Body of pancreas (tissue), 4 donors: ENCODE data around the gene MC1R. TPM values are rescaled to one million over a fixed set of nuclear protein-coding genes. Genes with fewer than 3 reads are reported as not detected.
"Not testable (repeated sequence)": the region's sequence is repeated elsewhere in the genome, so short reads cannot be mapped to it uniquely, and the experiment has no call there.

Experiments used
- ATAC-seq: fragments of 150-250 bp; one replicate; pipeline ENCODE4 v1.9.1; 2016
- DNase-seq, 4 donors: peaks; one replicate each; pipeline ENCODE4 v3.0.0-alpha.2; 2019
- H3K27ac ChIP-seq, 4 donors: fragments of 200-600 bp; sonication (generic); 1 replicate in 3 of 4; 2 replicates in 1 of 4; pipeline versions ENCODE4 v1.5.1 to v1.6.1; 2016 to 2019; ENCODE audit warnings: mild to moderate bottlenecking in 1 of 4, mixed read lengths in 1 of 4, moderate library complexity in 1 of 4
- H3K27me3 ChIP-seq, 2 donors: fragments of 200-600 bp; sonication (generic); one replicate each; pipeline ENCODE4 v1.6.0; 2016; ENCODE audit warnings: mild to moderate bottlenecking in 1 of 2
- H3K36me3 ChIP-seq, 2 donors: fragments of 200-600 bp; sonication (generic); replicated peaks in 1 of 2; 2 replicates each; pipeline ENCODE4 v1.5.1; 2016; ENCODE audit warnings: low read depth in 2 of 2; ENCODE audit not compliant: insufficient read depth in 1 of 2
- H3K4me1 ChIP-seq: fragments of 200-600 bp; sonication (generic); one replicate; pipeline ENCODE4 v1.6.0; 2016
- H3K4me3 ChIP-seq, 2 donors: fragments of 200-600 bp; sonication (generic); 1 replicate in 1 of 2; 2 replicates in 1 of 2; pipeline ENCODE4 v1.5.1; 2016 to 2019
- H3K9me3 ChIP-seq, 3 donors: fragments of 200-600 bp; sonication (generic); 1 replicate in 2 of 3; 2 replicates in 1 of 3; pipeline ENCODE4 v1.5.1; 2016
- CTCF ChIP-seq, 7 experiments: fragments of 450-650 bp in 4 of 7; fragments of 200-600 bp in 3 of 7; sonication (generic) in 3 of 7; IDR thresholded peaks; one replicate each; pipeline ENCODE4 v1.5.1; 2016 to 2019; ENCODE audit warnings: antibody characterized with exemption in 7 of 7
- POLR2A ChIP-seq, 3 donors: fragments of 450-650 bp; IDR thresholded peaks; one replicate each; pipeline ENCODE4 v1.6.1; 2016; ENCODE audit warnings: antibody characterized with exemption in 3 of 3, mild to moderate bottlenecking in 2 of 3
- WGBS, 2 donors: methylation state at CpG; one replicate each; pipeline ENCODE4 v1.1.5; 2017; 5-methylcytosine and 5-hydroxymethylcytosine counted together
- intact Hi-C: fragments of 100-400 bp; cut with DNase I; formaldehyde crosslinking; loops from one replicate; pipeline ENCODE4 v1.15.1; 2023
- total RNA-seq, 2 donors: library from RNA; depleted of rRNA; stranded (reverse); fragments of >200 nt; gene quantifications; one replicate each; pipeline ENCODE4 v1.1.0, GENCODE V29; 2016

MC1R gene
- total RNA-seq, 2 donors from 2014 or later: 3.6 TPM

DNA sequence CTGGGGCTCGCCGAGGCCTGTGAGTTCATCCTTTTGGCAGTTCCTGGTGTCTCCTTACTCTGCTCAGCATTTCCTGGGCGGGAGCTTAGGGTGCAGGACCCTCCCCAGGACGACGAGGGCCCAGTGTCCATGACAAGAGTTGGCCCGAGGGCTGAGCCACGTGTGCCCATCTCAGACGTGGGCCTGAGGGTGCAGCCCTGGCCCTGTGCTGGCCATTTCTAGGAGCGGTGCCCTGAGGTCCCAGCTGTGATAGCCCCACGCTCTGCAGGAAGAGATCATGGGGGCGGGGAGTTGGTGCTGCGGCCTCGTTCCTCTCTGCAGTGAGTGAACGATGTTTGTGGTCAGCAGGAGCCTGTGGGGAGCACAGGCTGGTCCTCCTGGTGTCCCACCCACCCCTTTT is 6.0 kb upstream of the MC1R start:
- intact Hi-C loops: no loop called here
- peaks cover 5% of the 10 kb centered on the region for H3K4me1 ChIP-seq
- no peak overlapping the region for H3K27ac ChIP-seq
- no peak for DNase-seq
- no peak for TF ChIP-seq CTCF (IDR thresholded peaks at IDR 0.05)
- TF ChIP-seq POLR2A (IDR thresholded peaks at IDR 0.05): no peak
- no peak for ATAC-seq
- H3K36me3 ChIP-seq: peaks cover 0 to 5% of the 10 kb centered on the region in 2 donors
- WGBS, 2 donors: 76 to 89% methylated on average over 8 to 12 of the region's 14 CpGs
- no peaks in the 10 kb centered on the region for H3K9me3 ChIP-seq
- no peaks in the 10 kb centered on the region for H3K27me3 ChIP-seq
- H3K4me3 ChIP-seq: no peak overlapping the region

GRCh38 chr16:89913408-89914387 is 5.0 kb upstream of the MC1R start:
- Histone ChIP-seq H3K9me3 (no peaks in the 10 kb centered on the region), H3K36me3 (peaks cover 0 to 4% of the 10 kb centered on the region in 2 donors), H3K27me3 (no peaks in the 10 kb centered on the region), H3K4me3 (no peak overlapping the region), H3K27ac (no peak overlapping the region), H3K4me1 (peaks cover 16% of the 10 kb centered on the region)
- no peak for TF ChIP-seq CTCF (IDR thresholded peaks at IDR 0.05)
- no peak for TF ChIP-seq POLR2A (IDR thresholded peaks at IDR 0.05)
- DNase-seq (no peak), ATAC-seq (no peak)
- intact Hi-C loops: no loop called here
- WGBS, 2 donors: 80 to 82% methylated on average over 16 to 30 of the region's 30 CpGs

- H3K27me3 ChIP-seq, DNase-seq, ATAC-seq, H3K4me3 ChIP-seq, intact Hi-C loops, H3K9me3 ChIP-seq, H3K27ac ChIP-seq, H3K36me3 ChIP-seq: not testable (repeated sequence)
- peaks cover 16% of the 10 kb centered on the region for H3K4me1 ChIP-seq
- WGBS, 2 donors: 46% methylated on average over 11 of the region's 11 CpGs; no CpG with 5 or more reads in 1 of the 2 donors
Observed at GRCh38 chr16:89914642-89915285, 3.9 kb upstream of the MC1R start.

GRCh38 chr16:89915303-89916232 is 3.1 kb upstream of the MC1R start:
- H3K27ac ChIP-seq: no peak overlapping the region
- DNase-seq: no peak
- peaks cover 0 to 1% of the 10 kb centered on the region in 2 donors for H3K36me3 ChIP-seq
- WGBS, 2 donors: 61 to 65% methylated on average over 16 to 40 of the region's 40 CpGs
- no peaks in the 10 kb centered on the region for H3K9me3 ChIP-seq
- no peak for TF ChIP-seq POLR2A (IDR thresholded peaks at IDR 0.05)
- TF ChIP-seq CTCF (IDR thresholded peaks at IDR 0.05): no peak
- no peak overlapping the region for H3K4me3 ChIP-seq
- no peak for ATAC-seq
- H3K4me1 ChIP-seq: peaks cover 16% of the 10 kb centered on the region
- no peaks in the 10 kb centered on the region for H3K27me3 ChIP-seq
- intact Hi-C loops: no loop called here
